Measurements from ENCODE around the gene IL15RA. TPM values are rescaled to one million over a fixed set of nuclear protein-coding genes. Genes with fewer than 3 reads are reported as not detected.

IL15RA gene
- total and polyA plus RNA-seq, 2 donors (not counting 1 experiment from before 2014, with no cell fraction given) = 9.3 to 9.6 TPM

DNA sequence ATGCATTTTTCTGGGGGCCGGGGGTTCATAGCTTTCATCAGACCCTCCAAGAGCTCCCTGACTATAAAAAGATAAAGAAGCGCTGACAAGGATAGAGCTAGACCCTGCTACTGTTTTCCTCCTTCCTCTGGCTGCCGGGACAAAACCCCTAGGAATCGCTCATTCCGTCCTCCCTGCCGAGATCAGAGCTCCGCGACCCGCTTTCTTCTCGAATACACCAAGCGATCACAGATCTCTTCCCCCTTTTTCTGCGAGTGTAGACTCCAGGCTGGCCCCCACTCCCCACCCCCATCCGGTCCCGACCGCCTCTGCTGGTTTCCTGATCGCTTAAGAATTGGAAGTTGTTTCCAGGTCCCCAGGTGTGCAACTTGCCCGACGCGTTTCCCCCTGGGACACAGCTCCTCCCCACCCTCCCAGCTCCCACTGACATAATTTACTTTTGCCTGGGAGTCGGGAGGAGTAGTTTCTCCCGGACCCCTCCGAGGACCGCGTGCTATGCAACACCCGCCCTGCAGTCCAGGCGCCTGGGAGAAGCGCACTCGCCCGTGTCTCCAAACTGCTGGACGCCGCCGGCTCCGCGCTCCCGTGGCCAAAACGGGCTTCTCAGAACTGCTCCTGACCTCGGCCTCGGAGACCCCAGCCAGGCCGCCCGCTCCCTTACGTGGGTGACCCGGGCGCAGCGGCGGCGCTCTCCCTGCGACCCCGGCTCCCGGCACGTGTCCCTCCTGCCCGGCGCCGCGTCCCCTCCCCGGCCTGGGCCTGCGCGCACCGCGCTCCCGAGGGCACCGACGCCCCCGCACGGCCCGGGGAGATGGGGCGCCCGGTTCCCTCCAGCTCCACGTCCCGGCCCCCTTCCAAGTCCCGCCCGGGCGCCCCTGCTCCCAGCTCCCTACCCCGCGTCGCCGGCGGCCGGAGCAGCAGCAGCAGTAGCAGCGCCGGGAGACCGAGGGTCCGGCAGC, 552 bp downstream of the IL15RA start:
- H3K27me3 ChIP-seq (replicated peaks in 1 of 4; ENCODE audit: control extremely low read depth in 1 of 4, control insufficient read depth in 3 of 4, insufficient read depth in 4 of 4, low read length in 3 of 4) = peaks cover 0 to 3% (median 0%) of the 10 kb centered on the region in 4 experiments
- peak overlapping the region; percentile 95 for H3K4me2 ChIP-seq (replicated peaks; ENCODE audit: low read depth, low read length, poor library complexity, severe bottlenecking)
- H3K27ac ChIP-seq (ENCODE audit: low read length in 2 of 2) = peak overlapping the region; percentile 55 to 75
- H3K9me3 Mint-ChIP-seq (ENCODE audit: insufficient read depth) = no peaks in the 10 kb centered on the region
- POLR2A ChIA-PET = interaction anchor here (1.0 to 1.4 kb wide), 3 partner anchors 74 to 109 kb away, joined by 3 to 5 read pairs (median 3); partner anchors contain the start of genes ANKRD16 and FBH1
- CTCF ChIA-PET = interaction anchor here (0.6 to 3.0 kb wide), 8 partner anchors 22 to 110 kb away, joined by 3 to 16 read pairs (median 4); partner anchors contain the start of genes ANKRD16 and FBH1
- no peaks in the 10 kb centered on the region for H3K9me3 ChIP-seq (ENCODE audit: control extremely low read depth in 1 of 3, control insufficient read depth in 2 of 3, insufficient read depth in 1 of 3, low read length in 2 of 3)
- H3K27ac Mint-ChIP-seq = peak overlapping the region; percentile 95
- peak overlapping the region; percentile 90 for H3K4me3 Mint-ChIP-seq
- peaks cover 23% of the 10 kb centered on the region for H3K79me2 ChIP-seq (ENCODE audit: control insufficient read depth, insufficient read depth, low read length)
- WGBS (ENCODE audit: insufficient coverage) = under 1% methylated on average over 78 of the region's 82 CpGs
- TF ChIP-seq, protein P1, sequence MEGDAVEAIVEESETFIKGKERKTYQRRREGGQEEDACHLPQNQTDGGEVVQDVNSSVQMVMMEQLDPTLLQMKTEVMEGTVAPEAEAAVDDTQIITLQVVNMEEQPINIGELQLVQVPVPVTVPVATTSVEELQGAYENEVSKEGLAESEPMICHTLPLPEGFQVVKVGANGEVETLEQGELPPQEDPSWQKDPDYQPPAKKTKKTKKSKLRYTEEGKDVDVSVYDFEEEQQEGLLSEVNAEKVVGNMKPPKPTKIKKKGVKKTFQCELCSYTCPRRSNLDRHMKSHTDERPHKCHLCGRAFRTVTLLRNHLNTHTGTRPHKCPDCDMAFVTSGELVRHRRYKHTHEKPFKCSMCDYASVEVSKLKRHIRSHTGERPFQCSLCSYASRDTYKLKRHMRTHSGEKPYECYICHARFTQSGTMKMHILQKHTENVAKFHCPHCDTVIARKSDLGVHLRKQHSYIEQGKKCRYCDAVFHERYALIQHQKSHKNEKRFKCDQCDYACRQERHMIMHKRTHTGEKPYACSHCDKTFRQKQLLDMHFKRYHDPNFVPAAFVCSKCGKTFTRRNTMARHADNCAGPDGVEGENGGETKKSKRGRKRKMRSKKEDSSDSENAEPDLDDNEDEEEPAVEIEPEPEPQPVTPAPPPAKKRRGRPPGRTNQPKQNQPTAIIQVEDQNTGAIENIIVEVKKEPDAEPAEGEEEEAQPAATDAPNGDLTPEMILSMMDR (IDR thresholded peaks at IDR 0.05) = no peak
- TF ChIP-seq EZH2 (IDR thresholded peaks at IDR 0.05; ENCODE audit: borderline replicate concordance, insufficient read depth, low read depth, low read length, poor library complexity, severe bottlenecking) = no peak
- H3K4me1 Mint-ChIP-seq = peaks cover 34% of the 10 kb centered on the region
- no peaks in the 10 kb centered on the region for H3K36me3 ChIP-seq (replicated peaks in 1 of 2; ENCODE audit: control extremely low read depth in 1 of 2, control insufficient read depth in 1 of 2, extremely low read depth in 1 of 2, insufficient read depth in 2 of 2, low read length in 1 of 2)
- H4K20me1 ChIP-seq (ENCODE audit: control insufficient read depth, insufficient read depth, low read length, poor library complexity, severe bottlenecking) = no peaks in the 10 kb centered on the region
- H3K4me1 ChIP-seq (ENCODE audit: control insufficient read depth in 2 of 2, insufficient read depth in 2 of 2, low read length in 2 of 2) = peaks cover 8 to 30% of the 10 kb centered on the region in 2 donors
- no peaks in the 10 kb centered on the region for H3K27me3 Mint-ChIP-seq
- H2AFZ ChIP-seq (ENCODE audit: insufficient read depth, low read depth, low read length, poor library complexity, severe bottlenecking) = peak overlapping the region; percentile 96
- intact Hi-C loops (cut with micrococcal nuclease) = loop anchor here (1.0 to 10.0 kb wide), 7 partner anchors 38 to 1498 kb away; partner anchors contain the start of genes FBH1, GDI2 and TASOR2
- DNase-seq (peak; percentile 53), ATAC-seq (ENCODE audit: low read depth) (peak; percentile 11)
- H3K9ac ChIP-seq (ENCODE audit: low read length) = peak overlapping the region; percentile 94
- peak overlapping the region; percentile 74 to 96 (median 93) for H3K4me3 ChIP-seq (ENCODE audit: control extremely low read depth in 1 of 5, extremely low read depth in 1 of 5, insufficient read depth in 1 of 5, low read depth in 2 of 5, low read length in 4 of 5)

Data from B cell (primary cell).